HepG2 (cell line): ENCODE measurements around the gene RHOT2. TPM values are rescaled to one million over a fixed set of nuclear protein-coding genes. Genes with fewer than 3 reads are reported as not detected.

ENCODE experiments used
- AKAP8 ChIP-seq: sonication (generic); formaldehyde crosslinking; IDR thresholded peaks from 2 replicates; pipeline ENCODE4 v1.5.1; 2020; ENCODE audit warnings: mild to moderate bottlenecking, missing genetic modification reagents
- ARID4A ChIP-seq: sonication (generic); formaldehyde crosslinking; IDR thresholded peaks from 2 replicates; pipeline ENCODE4 v1.5.0; 2020; ENCODE audit warnings: mild to moderate bottlenecking, missing genetic modification reagents, borderline replicate concordance
- ATF7 ChIP-seq, 2 experiments: fragments of 450-650 bp in 1 of 2; sonication (generic) in 1 of 2; formaldehyde crosslinking in 1 of 2; IDR thresholded peaks; 2 replicates each; pipeline versions ENCODE4 v1.4.0 to v1.6.1; 2016 to 2020; ENCODE audit warnings: antibody characterized with exemption in 1 of 2, mild to moderate bottlenecking in 1 of 2, missing genetic modification reagents in 1 of 2
- CEBPG ChIP-seq: IDR thresholded peaks from 2 replicates; pipeline ENCODE4 v1.6.1; 2016
- EP300 ChIP-seq, 3 experiments: sonication (generic) in 1 of 3; formaldehyde crosslinking in 1 of 3; IDR thresholded peaks; 2 replicates each; pipeline versions ENCODE4 v1.5.1 to v1.6.1; 2011 to 2020; ENCODE audit warnings: low read depth in 2 of 3, low read length in 2 of 3, borderline replicate concordance in 1 of 3, improper control_type of control experiment in 1 of 3, mild to moderate bottlenecking in 1 of 3, missing genetic modification reagents in 1 of 3, moderate library complexity in 1 of 3
- FOSL2 ChIP-seq: sonication (generic); formaldehyde crosslinking; IDR thresholded peaks from 2 replicates; pipeline ENCODE4 v1.4.0; 2020; ENCODE audit warnings: missing genetic modification reagents
- HDAC1 ChIP-seq: sonication (generic); formaldehyde crosslinking; IDR thresholded peaks from 2 replicates; pipeline ENCODE4 v1.5.1; 2020; ENCODE audit warnings: mild to moderate bottlenecking, missing genetic modification reagents
- HNRNPK ChIP-seq: fragments of 200-400 bp; formaldehyde crosslinking; IDR thresholded peaks from 2 replicates; pipeline ENCODE4 v1.6.1; 2018; ENCODE audit warnings: low read length, low read depth, moderate library complexity, mild to moderate bottlenecking; ENCODE audit not compliant: poor library complexity, severe bottlenecking
- HNRNPL ChIP-seq: fragments of 200-400 bp; formaldehyde crosslinking; IDR thresholded peaks from 2 replicates; pipeline ENCODE4 v1.6.1; 2017; ENCODE audit warnings: mild to moderate bottlenecking, low read depth, low read length
- LCORL ChIP-seq, 2 experiments: fragments of 450-650 bp in 1 of 2; sonication (generic) in 1 of 2; formaldehyde crosslinking in 1 of 2; IDR thresholded peaks; 2 replicates each; pipeline versions ENCODE4 v1.5.0 to v1.6.1; 2017 to 2020; ENCODE audit warnings: antibody characterized with exemption in 1 of 2, missing genetic modification reagents in 1 of 2
- MED1 ChIP-seq: sonication (generic); formaldehyde crosslinking; IDR thresholded peaks from 2 replicates; pipeline ENCODE4 v1.4.0; 2020; ENCODE audit warnings: missing genetic modification reagents
- MTF1 ChIP-seq: sonication (generic); formaldehyde crosslinking; IDR thresholded peaks from 2 replicates; pipeline ENCODE4 v1.5.0; 2020; ENCODE audit warnings: missing genetic modification reagents
- NR2C2 ChIP-seq: sonication (generic); formaldehyde crosslinking; IDR thresholded peaks from 2 replicates; pipeline ENCODE4 v1.4.0; 2020; ENCODE audit warnings: missing genetic modification reagents, mild to moderate bottlenecking, moderate library complexity, borderline replicate concordance
- PBX2 ChIP-seq: IDR thresholded peaks from 2 replicates; pipeline ENCODE4 v1.6.1; 2016; ENCODE audit warnings: control low read depth
- RCOR2 ChIP-seq: IDR thresholded peaks from 2 replicates; pipeline ENCODE4 v1.6.1; 2016; ENCODE audit warnings: missing biosample characterization, missing genetic modification reagents
- RXRA ChIP-seq: sonication (generic); formaldehyde crosslinking; IDR thresholded peaks from 2 replicates; pipeline ENCODE4 v1.5.1; 2020; ENCODE audit warnings: missing genetic modification reagents
- SIX1 ChIP-seq: sonication (generic); formaldehyde crosslinking; IDR thresholded peaks from 2 replicates; pipeline ENCODE4 v1.4.0; 2020; ENCODE audit warnings: missing genetic modification reagents, borderline replicate concordance
- SMARCE1 ChIP-seq: fragments of 450-650 bp; IDR thresholded peaks from 2 replicates; pipeline ENCODE4 v1.6.1; 2017; ENCODE audit warnings: borderline replicate concordance
- SOX13 ChIP-seq, 3 experiments: fragments of 450-650 bp in 1 of 3; sonication (generic) in 1 of 3; formaldehyde crosslinking in 1 of 3; IDR thresholded peaks in 2 of 3; conservative IDR thresholded peaks in 1 of 3; 2 replicates each; pipeline versions ENCODE4 v1.5.0 to v1.6.1; 2016 to 2020; ENCODE audit warnings: antibody characterized with exemption in 1 of 3, mild to moderate bottlenecking in 1 of 3, missing compliant biosample characterization in 1 of 3, missing genetic modification reagents in 1 of 3, moderate library complexity in 1 of 3
- THAP7 ChIP-seq: sonication (generic); formaldehyde crosslinking; IDR thresholded peaks from 2 replicates; pipeline ENCODE4 v1.8.1; 2023; ENCODE audit warnings: mild to moderate bottlenecking, missing genetic modification reagents
- ZKSCAN8 ChIP-seq: IDR thresholded peaks from 2 replicates; pipeline ENCODE4 v1.6.1; 2016; ENCODE audit warnings: borderline replicate concordance, missing genetic modification reagents, missing compliant biosample characterization
- ZMAT5 ChIP-seq: sonication (generic); formaldehyde crosslinking; IDR thresholded peaks from 2 replicates; pipeline ENCODE4 v1.5.0; 2020; ENCODE audit warnings: mild to moderate bottlenecking, low read depth, missing genetic modification reagents, borderline replicate concordance
- ZMYM2 ChIP-seq: sonication (generic); formaldehyde crosslinking; IDR thresholded peaks from 2 replicates; pipeline ENCODE4 v1.8.0; 2022; ENCODE audit warnings: mild to moderate bottlenecking, missing genetic modification reagents
- polyA plus RNA-seq, 8 experiments: library from polyadenylated mRNA; depleted of rRNA in 3 of 8; stranded (reverse) in 7 of 8; unstranded in 1 of 8; fragments of >200 nt; fragmentation: Illumina TruSeq in 4 of 8; extraction: Trizol in 4 of 8; gene quantifications; 2 replicates each; pipeline versions ENCODE4 v1.2.1 to v1.2.3, GENCODE V29; 2011 to 2016; ENCODE audit warnings: low read depth in 4 of 8, missing spikeins in 1 of 8, mixed read lengths in 1 of 8; ENCODE audit not compliant: insufficient read depth in 1 of 8
- total RNA-seq, 5 experiments: library from RNA; depleted of rRNA; stranded (reverse); fragments of >200 nt; fragmentation: Illumina TruSeq; extraction: Trizol; gene quantifications; 2 replicates each; pipeline ENCODE4 v1.2.3, GENCODE V29; 2016; ENCODE audit warnings: low read depth in 1 of 5

RHOT2 gene
- total and polyA plus RNA-seq, 2 of the 13 experiments (the other 11 are each of a cell fraction or from before 2014, with no cell fraction given) = 63.6 to 76.9 TPM

GRCh38 chr16:654034-654433, 13.9 kb upstream of the RHOT2 start (continued):
- TF ChIP-seq ARID4A (CRISPR knock-in tag) (peak; percentile 60; the same call in 1 of the 2 replicates), SMARCE1 (no peak), PBX2 (CRISPR knock-in tag) (no peak), ZMAT5 (no peak), MTF1 (CRISPR knock-in tag) (no peak), SIX1 (CRISPR knock-in tag) (no peak), HNRNPK (no peak), LCORL (IDR thresholded peaks at IDR 0.05) (no peak), LCORL (CRISPR knock-in tag; IDR thresholded peaks at IDR 0.05) (0 out of 2 replicates have a peak, but pooled peaks have one; percentile 44), EP300 (IDR thresholded peaks at IDR 0.05; ENCODE audit: low read depth in 2 of 2, low read length in 2 of 2) (peak in 1 of 2 experiments; percentile 38; a peak in 1 of 4 replicates), EP300 (CRISPR knock-in tag; IDR thresholded peaks at IDR 0.05; ENCODE audit: borderline replicate concordance) (no peak), FOSL2 (CRISPR knock-in tag) (peak; percentile 9; the same call in 1 of the 2 replicates), CEBPG (CRISPR knock-in tag) (peak; percentile 78), MED1 (CRISPR knock-in tag) (peak; percentile 44), AKAP8 (CRISPR knock-in tag) (no peak), THAP7 (CRISPR knock-in tag) (no peak), ZKSCAN8 (no peak), RCOR2 (no peak), RXRA (peak; percentile 60; the same call in 1 of the 2 replicates), HNRNPL (0 out of 2 replicates have a peak, but pooled peaks have one; percentile 73), NR2C2 (CRISPR knock-in tag) (peak; percentile 81), HDAC1 (CRISPR knock-in tag) (peak; percentile 20; the same call in 1 of the 2 replicates), ZMYM2 (CRISPR knock-in tag) (no peak), ATF7 (IDR thresholded peaks at IDR 0.05) (no peak), ATF7 (CRISPR knock-in tag; IDR thresholded peaks at IDR 0.05) (no peak), SOX13 (IDR thresholded peaks at IDR 0.05) (no peak), SOX13 (CRISPR knock-in tag; conservative IDR thresholded peaks at IDR 0.05 in 1 of 2, IDR thresholded peaks at IDR 0.05 in 1 of 2) (peak in 1 of 2 experiments; percentile 21; a peak in 2 of 4 replicates)
